T-cell (primary cell): ENCODE measurements around the gene DKK2. TPM values are rescaled to one million over a fixed set of nuclear protein-coding genes. Genes with fewer than 3 reads are reported as not detected.

ENCODE experiments used
- ATAC-seq, 4 experiments: fragments of 200-7000 bp in 3 of 4; fragments of 150-1000 bp in 1 of 4; cut with Tn5 transposase; replicated peaks in 1 of 4; 1 replicate in 3 of 4; 2 replicates in 1 of 4; pipeline ENCODE4 v1.10.0; 2021; ENCODE audit warnings: moderate library complexity in 3 of 4, mild to moderate bottlenecking in 2 of 4, moderate number of reproducible peaks in 1 of 4
- CTCF ChIA-PET, 2 donors: fragments of 300-600 bp; sonication (Branson Sonifier 250); formaldehyde crosslinking; loops; one replicate each; lab custom pipeline; 2022; ENCODE audit warnings: antibody characterized with exemption in 2 of 2; lab: Charles Lee
- POLR2A ChIA-PET, 2 donors: fragments of 300-600 bp; sonication (Branson Sonifier 250); formaldehyde crosslinking; loops; one replicate each; lab custom pipeline; 2022; ENCODE audit warnings: antibody characterized with exemption in 2 of 2; lab: Charles Lee
- DNase-seq, 35 experiments: peaks; one replicate each; pipeline versions ENCODE4 v3.0.0 to v3.0.0-alpha.2; 2013 to 2023
- H3K27ac ChIP-seq: one replicate; pipeline ENCODE4 v1.5.1; 2013; ENCODE audit warnings: low read length
- H3K27me3 ChIP-seq, 2 experiments: replicated peaks in 1 of 2; 1 replicate in 1 of 2; 2 replicates in 1 of 2; pipeline versions ENCODE4 v1.6.1 to v1.7.0; 2013; ENCODE audit warnings: low read length in 1 of 2, mixed read lengths in 1 of 2; ENCODE audit not compliant: control insufficient read depth in 2 of 2, insufficient read depth in 2 of 2; ENCODE audit errors: extremely low read depth in 1 of 2
- H3K36me3 ChIP-seq, 2 donors: 1 replicate in 1 of 2; 2 replicates in 1 of 2; pipeline versions ENCODE4 v1.6.1 to v1.7.0; 2013; ENCODE audit warnings: low read length in 1 of 2; ENCODE audit not compliant: control insufficient read depth in 2 of 2, insufficient read depth in 1 of 2; ENCODE audit errors: extremely low read depth in 1 of 2
- H3K4me1 ChIP-seq, 2 experiments: 1 replicate in 1 of 2; 2 replicates in 1 of 2; pipeline versions ENCODE4 v1.6.1 to v1.7.0; 2013; ENCODE audit warnings: low read length in 2 of 2, mixed read lengths in 1 of 2; ENCODE audit not compliant: insufficient read depth in 2 of 2, control insufficient read depth in 1 of 2; ENCODE audit errors: extremely low read depth in 1 of 2
- H3K4me3 ChIP-seq, 2 donors: 1 replicate in 1 of 2; 2 replicates in 1 of 2; pipeline versions ENCODE4 v1.5.1 to v1.7.0; 2013; ENCODE audit warnings: mild to moderate bottlenecking in 2 of 2, low read length in 1 of 2, moderate library complexity in 1 of 2; ENCODE audit not compliant: control insufficient read depth in 1 of 2; ENCODE audit errors: extremely low read depth in 1 of 2
- H3K9me3 ChIP-seq: 2 replicates; pipeline ENCODE4 v1.7.0; 2013
- H3K27ac Mint-ChIP-seq, 2 donors: one replicate each; pipeline ENCODE4 v1.8.0; 2020 to 2021; ENCODE audit warnings: mild to moderate bottlenecking in 2 of 2, mixed read lengths in 2 of 2
- H3K27me3 Mint-ChIP-seq, 2 donors: one replicate each; pipeline ENCODE4 v1.8.0; 2021 to 2022; ENCODE audit warnings: mixed read lengths in 2 of 2
- H3K36me3 Mint-ChIP-seq: one replicate; pipeline ENCODE4 v1.8.0; 2021; ENCODE audit warnings: mixed read lengths
- H3K4me1 Mint-ChIP-seq, 3 donors: one replicate each; pipeline ENCODE4 v1.8.0; 2020 to 2022; ENCODE audit warnings: mixed read lengths in 3 of 3, mild to moderate bottlenecking in 1 of 3
- H3K4me3 Mint-ChIP-seq, 3 donors: one replicate each; pipeline ENCODE4 v1.8.0; 2020 to 2022; ENCODE audit warnings: mild to moderate bottlenecking in 3 of 3, mixed read lengths in 3 of 3, moderate library complexity in 3 of 3
- H3K9me3 Mint-ChIP-seq, 3 donors: one replicate each; pipeline ENCODE4 v1.8.0; 2020 to 2022; ENCODE audit warnings: mixed read lengths in 3 of 3
- WGBS: methylation state at CpG from one replicate; pipeline ENCODE4 v1.1.5; 2013; ENCODE audit warnings: missing lambda C conversion rate; ENCODE audit not compliant: insufficient coverage; 5-methylcytosine and 5-hydroxymethylcytosine counted together
- total RNA-seq, 35 experiments: library from RNA in 6 of 35; stranded (reverse) in 6 of 35; fragments of 120-200 nt in 1 of 35; gene quantifications; one replicate each; pipeline versions ENCODE4 v1.2.1 to v1.2.4 and lab custom pipeline; 2013 to 2026

DKK2 gene
- total RNA-seq, 5 donors from 2014 or later (not counting 1 experiment from before 2014, with no cell fraction given) = 0.09 to 0.25 TPM; not detected in 3

- Histone ChIP-seq H3K4me3 (no peak overlapping the region), H3K27me3 (no peaks in the 10 kb centered on the region), H3K27ac (no peak overlapping the region), H3K36me3 (no peaks in the 10 kb centered on the region), H3K9me3 (no peaks in the 10 kb centered on the region), H3K4me1 (no peaks in the 10 kb centered on the region)
- Mint-ChIP-seq H3K27me3 (no peaks in the 10 kb centered on the region), H3K9me3 (peaks cover 0 to 13% (median 8%) of the 10 kb centered on the region in 3 donors), H3K36me3 (no peaks in the 10 kb centered on the region), H3K27ac (no peak overlapping the region), H3K4me1 (no peaks in the 10 kb centered on the region), H3K4me3 (no peak overlapping the region)
- ATAC-seq (no peak), DNase-seq (no peak)
- 69% methylated on average over 4 of the region's 6 CpGs for WGBS
- ChIA-PET CTCF (no interaction called here), POLR2A (no interaction called here)
Observed at GRCh38 chr4:106892786-106893185, 143.3 kb downstream of the DKK2 start.

DNA sequence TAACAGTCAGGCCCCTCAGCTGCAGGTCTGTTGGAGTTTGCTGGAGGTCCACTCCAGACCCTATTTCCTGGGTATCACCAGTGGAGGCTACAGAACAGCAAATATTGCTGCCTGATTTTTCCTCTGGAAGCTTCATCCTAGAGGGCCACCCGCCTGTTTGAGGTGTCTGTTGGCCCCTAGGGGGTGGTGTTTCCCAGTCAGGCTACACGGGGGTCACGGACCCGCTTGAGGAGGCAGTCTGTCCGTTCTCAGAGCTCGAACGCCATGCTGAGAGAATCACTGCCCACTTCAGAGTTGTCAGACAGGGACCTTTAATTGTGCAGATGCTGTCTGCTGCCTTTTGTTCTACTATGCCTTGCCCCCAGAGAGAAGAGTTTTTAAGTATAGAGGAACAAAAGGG, 160.8 kb downstream of the DKK2 start:
- no peaks in the 10 kb centered on the region for H3K4me1 Mint-ChIP-seq
- Histone ChIP-seq H3K4me1 (no peaks in the 10 kb centered on the region), H3K9me3 (no peaks in the 10 kb centered on the region), H3K36me3 (no peaks in the 10 kb centered on the region), H3K4me3 (no peak overlapping the region), H3K27me3 (no peaks in the 10 kb centered on the region), H3K27ac (no peak overlapping the region)
- ATAC-seq (no peak), DNase-seq (no peak)
- no peak overlapping the region for H3K27ac Mint-ChIP-seq
- H3K4me3 Mint-ChIP-seq = no peak overlapping the region
- POLR2A ChIA-PET = no interaction called here
- H3K27me3 Mint-ChIP-seq = no peaks in the 10 kb centered on the region
- no peaks in the 10 kb centered on the region for H3K36me3 Mint-ChIP-seq
- peaks cover 0 to 11% (median 5%) of the 10 kb centered on the region in 3 donors for H3K9me3 Mint-ChIP-seq
- WGBS = 78% methylated on average over 4 of the region's 7 CpGs
- CTCF ChIA-PET = no interaction called here
